ENCODE data around the gene GPHA2.

GRCh38 chr11:64920124-64920523 lies 15.6 kb downstream of the GPHA2 start:
- TF ChIP-seq CTCF (IDR thresholded peaks at IDR 0.05; ENCODE audit: insufficient read depth, low read length, poor library complexity, severe bottlenecking) (no peak), EZH2phosphoT487 (conservative IDR thresholded peaks at IDR 0.05; ENCODE audit: low read length) (no peak)

All from SU-DHL-6 (cell line).